Activated T-cell treated with anti-CD3 and anti-CD28 coated beads, Interleukin-2, amount 50 U/mL, for 1 hour (primary cell): Measurements from ENCODE around the gene HOXA3.

Experiments
- DNase-seq: peaks from one replicate; pipeline ENCODE4 v3.0.0-alpha.2; 2020

Gene HOXA3

GRCh38 chr7:27079234-27079975 is 73.0 kb downstream of the HOXA3 start:
- no peak for DNase-seq

DNA sequence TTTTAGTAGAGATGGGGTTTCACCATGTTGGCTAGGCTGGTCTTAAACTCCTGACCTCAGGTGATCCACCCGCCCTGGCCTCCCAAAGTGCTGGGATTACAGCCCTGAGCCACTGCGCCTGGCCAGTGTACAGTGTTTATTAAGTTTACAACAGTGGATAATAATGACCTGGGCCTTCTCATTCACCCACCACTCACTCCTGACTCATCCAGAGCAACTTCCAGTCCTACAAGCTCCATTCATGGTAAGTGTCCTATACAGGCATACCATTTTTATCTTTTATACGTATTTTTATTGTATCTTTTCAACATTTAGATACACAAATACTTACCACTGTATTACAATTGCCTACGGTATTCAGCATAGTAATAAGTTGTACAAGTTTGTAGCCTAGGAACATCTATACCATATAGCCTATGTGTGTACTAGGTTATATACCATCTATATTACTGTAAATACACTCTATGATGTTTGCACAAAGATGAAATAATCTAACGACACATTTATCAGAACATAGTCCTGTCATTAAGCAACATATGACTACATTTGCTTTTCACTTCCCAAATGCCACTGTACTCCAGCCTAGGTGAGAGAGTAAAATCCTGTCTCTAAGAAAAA is 73.7 kb downstream of the HOXA3 start:
- DNase-seq, result no peak

GRCh38 chr7:27073076-27073475 is 79.3 kb downstream of the HOXA3 start:
- no peak for DNase-seq

GRCh38 chr7:27071622-27072390 is 80.6 kb downstream of the HOXA3 start:
- DNase-seq, result no peak

- no peak for DNase-seq
These were observed 84.1 kb downstream of the HOXA3 start for GRCh38 chr7:27068259-27068658.

DNA sequence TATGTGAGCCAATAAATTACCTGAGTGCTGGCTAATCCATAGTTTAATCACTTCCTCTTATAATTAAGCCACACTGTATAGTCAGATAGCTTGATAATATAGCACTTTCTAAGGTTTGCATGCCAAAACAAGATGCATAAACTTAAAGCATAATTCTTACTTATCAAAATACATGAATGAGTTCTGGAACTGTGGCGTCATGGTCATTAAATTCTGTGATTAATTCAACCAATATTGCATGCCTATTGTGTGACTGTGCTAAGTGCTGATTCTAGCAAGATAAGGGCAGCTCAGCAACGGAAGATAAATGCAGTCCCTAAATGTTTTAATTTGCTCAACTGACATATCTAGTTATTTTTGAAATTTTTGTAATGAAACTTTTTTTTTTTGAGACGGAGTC is 86.2 kb downstream of the HOXA3 start:
- no peak for DNase-seq

- DNase-seq, result no peak
These were observed 86.7 kb downstream of the HOXA3 start for GRCh38 chr7:27065709-27066108.

- DNase-seq, result no peak
These were observed 87.7 kb downstream of the HOXA3 start for GRCh38 chr7:27064661-27065060.

DNA sequence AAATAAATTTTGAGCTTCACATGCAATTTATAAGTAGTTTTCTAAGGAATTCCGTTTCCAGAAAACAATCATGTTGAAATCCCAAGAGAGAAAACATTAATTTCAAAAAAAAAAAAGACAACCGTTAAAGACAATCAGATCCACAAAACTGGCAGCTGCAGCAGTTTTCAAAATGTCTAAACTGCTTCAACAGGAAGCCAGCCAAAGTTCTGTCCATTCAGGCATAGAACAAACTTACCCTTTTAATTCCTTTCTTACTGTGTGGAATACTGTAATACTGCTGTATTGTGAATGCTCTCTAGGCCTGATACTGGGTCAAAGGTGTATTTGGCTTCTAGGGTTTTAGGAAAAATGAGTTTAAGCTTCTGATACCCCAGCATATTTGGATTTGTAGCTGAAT is 88.2 kb downstream of the HOXA3 start:
- no peak for DNase-seq

DNA sequence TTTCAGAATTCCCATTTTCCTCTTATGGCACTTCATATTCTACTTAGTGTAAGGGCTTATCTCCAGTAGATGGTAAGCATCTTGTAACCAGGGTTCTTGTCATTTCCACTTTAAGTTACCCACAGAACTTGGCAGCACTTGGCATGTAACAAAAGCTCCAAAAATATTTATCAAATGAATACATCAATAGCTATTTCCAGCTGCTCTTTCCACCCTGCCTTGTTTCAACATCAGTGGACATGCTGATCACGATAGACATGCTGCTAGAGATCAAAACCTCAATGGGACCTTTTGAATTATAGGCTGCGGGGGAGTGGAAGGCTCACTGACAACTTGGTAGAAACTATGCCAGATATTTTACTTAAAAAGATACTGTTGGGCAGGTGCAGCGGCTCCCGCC is 89.4 kb downstream of the HOXA3 start:
- DNase-seq, result no peak
